Mesendoderm (in vitro differentiated cells): ENCODE measurements around the gene ELOVL2.

ENCODE experiments used
- DNase-seq: peaks from one replicate; pipeline ENCODE4 v3.0.0; 2013
- H2AK5ac ChIP-seq: 2 replicates; pipeline ENCODE4 v1.6.1; 2013; ENCODE audit warnings: low read length, inconsistent platforms
- H2BK120ac ChIP-seq: 2 replicates; pipeline ENCODE4 v1.6.1; 2013; ENCODE audit warnings: low read depth, mild to moderate bottlenecking, low read length, moderate library complexity, mixed read lengths
- H2BK15ac ChIP-seq: replicated peaks from 2 replicates; pipeline ENCODE4 v1.6.1; 2013; ENCODE audit warnings: low read depth, mild to moderate bottlenecking, moderate library complexity
- H2BK5ac ChIP-seq: 2 replicates; pipeline ENCODE4 v1.6.1; 2013; ENCODE audit warnings: low read length, inconsistent platforms
- H3K18ac ChIP-seq: 2 replicates; pipeline ENCODE4 v1.6.1; 2013; ENCODE audit warnings: mild to moderate bottlenecking, low read length, mixed read lengths
- H3K23ac ChIP-seq: one replicate; pipeline ENCODE4 v1.6.1; 2013; ENCODE audit warnings: low read length
- H3K27ac ChIP-seq: 2 replicates; pipeline ENCODE4 v1.5.1; 2013; ENCODE audit warnings: low read depth, mild to moderate bottlenecking, inconsistent platforms, low read length, moderate library complexity
- H3K27me3 ChIP-seq: 2 replicates; pipeline ENCODE4 v1.6.1; 2013; ENCODE audit warnings: low read length, control low read depth, mild to moderate bottlenecking, inconsistent platforms; ENCODE audit not compliant: insufficient read depth, poor library complexity
- H3K36me3 ChIP-seq: 2 replicates; pipeline ENCODE4 v1.6.1; 2013; ENCODE audit warnings: low read length, inconsistent platforms; ENCODE audit not compliant: control insufficient read depth, insufficient read depth
- H3K4ac ChIP-seq: one replicate; pipeline ENCODE4 v1.6.1; 2013; ENCODE audit warnings: low read depth, mild to moderate bottlenecking, low read length, moderate library complexity
- H3K4me1 ChIP-seq: 2 replicates; pipeline ENCODE4 v1.6.1; 2013; ENCODE audit warnings: low read depth, low read length, inconsistent platforms; ENCODE audit not compliant: control insufficient read depth
- H3K4me2 ChIP-seq: 2 replicates; pipeline ENCODE4 v1.6.1; 2013; ENCODE audit warnings: low read length
- H3K4me3 ChIP-seq: 2 replicates; pipeline ENCODE4 v1.5.1; 2013; ENCODE audit warnings: mild to moderate bottlenecking, low read length
- H3K56ac ChIP-seq: one replicate; pipeline ENCODE4 v1.6.1; 2013; ENCODE audit warnings: low read length
- H3K79me1 ChIP-seq: 2 replicates; pipeline ENCODE4 v1.6.1; 2013; ENCODE audit warnings: low read length, inconsistent platforms
- H3K79me2 ChIP-seq: 2 replicates; pipeline ENCODE4 v1.6.1; 2013; ENCODE audit warnings: mild to moderate bottlenecking, low read length; ENCODE audit not compliant: control insufficient read depth, insufficient read depth
- H3K9ac ChIP-seq: 2 replicates; pipeline ENCODE4 v1.6.1; 2013; ENCODE audit warnings: low read length, inconsistent platforms
- H4K5ac ChIP-seq: one replicate; pipeline ENCODE4 v1.6.1; 2013; ENCODE audit warnings: low read length
- H4K8ac ChIP-seq: one replicate; pipeline ENCODE4 v1.6.1; 2013; ENCODE audit warnings: low read depth, mild to moderate bottlenecking, control low read depth, low read length, moderate library complexity
- WGBS: extraction: QIAGEN DNeasy Blood & Tissue Kit; methylation state at CpG from one replicate; pipeline ENCODE4 v1.1.7; 2013; ENCODE audit warnings: low lambda C conversion rate, missing lambda C conversion rate; ENCODE audit not compliant: insufficient coverage; ENCODE audit errors: extremely low coverage; 5-methylcytosine and 5-hydroxymethylcytosine counted together

The ELOVL2 gene

GRCh38 chr6:11036351-11036740 is 7.8 kb downstream of the ELOVL2 start:
- no peaks in the 10 kb centered on the region for H3K36me3 ChIP-seq
- no peak overlapping the region for H3K27ac ChIP-seq
- no peak overlapping the region for H3K4me2 ChIP-seq
- H4K5ac ChIP-seq, result no peak overlapping the region
- H2AK5ac ChIP-seq, result no peak overlapping the region
- no peak overlapping the region for H4K8ac ChIP-seq
- H3K27me3 ChIP-seq, result no peaks in the 10 kb centered on the region
- no peak for DNase-seq
- H3K4me3 ChIP-seq, result no peak overlapping the region
- H3K79me2 ChIP-seq, result no peaks in the 10 kb centered on the region
- no peak overlapping the region for H2BK120ac ChIP-seq
- H3K4me1 ChIP-seq, result no peaks in the 10 kb centered on the region
- H2BK15ac ChIP-seq, result no peak overlapping the region
- H3K79me1 ChIP-seq, result no peaks in the 10 kb centered on the region
- WGBS, result no CpG with 5 or more reads among the region's 4 CpGs
- H3K56ac ChIP-seq, result no peak overlapping the region
- no peak overlapping the region for H3K23ac ChIP-seq
- no peak overlapping the region for H3K18ac ChIP-seq
- no peak overlapping the region for H3K9ac ChIP-seq
- H3K4ac ChIP-seq, result no peak overlapping the region
- no peak overlapping the region for H2BK5ac ChIP-seq

GRCh38 chr6:11035616-11036350 is 8.3 kb downstream of the ELOVL2 start:
- H2BK5ac ChIP-seq, result no peak overlapping the region
- H3K4ac ChIP-seq, result no peak overlapping the region
- no peak for DNase-seq
- H3K4me3 ChIP-seq, result no peak overlapping the region
- H3K56ac ChIP-seq, result no peak overlapping the region
- no peaks in the 10 kb centered on the region for H3K36me3 ChIP-seq
- H3K4me2 ChIP-seq, result no peak overlapping the region
- H3K18ac ChIP-seq, result no peak overlapping the region
- H3K4me1 ChIP-seq, result no peaks in the 10 kb centered on the region
- H3K79me1 ChIP-seq, result no peaks in the 10 kb centered on the region
- H4K5ac ChIP-seq, result no peak overlapping the region
- no peak overlapping the region for H2BK120ac ChIP-seq
- no peak overlapping the region for H3K9ac ChIP-seq
- no peak overlapping the region for H2AK5ac ChIP-seq
- no peaks in the 10 kb centered on the region for H3K27me3 ChIP-seq
- H2BK15ac ChIP-seq, result no peak overlapping the region
- no peak overlapping the region for H4K8ac ChIP-seq
- no peak overlapping the region for H3K27ac ChIP-seq
- WGBS, result no CpG with 5 or more reads among the region's 7 CpGs
- H3K79me2 ChIP-seq, result no peaks in the 10 kb centered on the region
- H3K23ac ChIP-seq, result no peak overlapping the region

GRCh38 chr6:11033825-11034224 is 10.3 kb downstream of the ELOVL2 start:
- Histone ChIP-seq H3K79me1 (no peaks in the 10 kb centered on the region), H4K8ac (no peak overlapping the region), H3K4me1 (no peaks in the 10 kb centered on the region), H3K23ac (no peak overlapping the region), H3K18ac (no peak overlapping the region), H2BK15ac (no peak overlapping the region), H2BK5ac (no peak overlapping the region), H3K27ac (no peak overlapping the region), H2AK5ac (no peak overlapping the region), H3K36me3 (no peaks in the 10 kb centered on the region), H3K4me2 (no peak overlapping the region), H3K27me3 (no peaks in the 10 kb centered on the region), H3K4me3 (no peak overlapping the region), H4K5ac (no peak overlapping the region), H3K79me2 (no peaks in the 10 kb centered on the region), H3K9ac (no peak overlapping the region), H2BK120ac (no peak overlapping the region), H3K56ac (no peak overlapping the region), H3K4ac (no peak overlapping the region)
- no peak for DNase-seq

- Histone ChIP-seq H3K27me3 (no peaks in the 10 kb centered on the region), H3K36me3 (no peaks in the 10 kb centered on the region), H3K79me2 (no peaks in the 10 kb centered on the region), H3K4ac (no peak overlapping the region), H4K8ac (no peak overlapping the region), H3K9ac (no peak overlapping the region), H2BK5ac (no peak overlapping the region), H4K5ac (no peak overlapping the region), H3K27ac (no peak overlapping the region), H2AK5ac (no peak overlapping the region), H3K18ac (no peak overlapping the region), H2BK120ac (no peak overlapping the region), H3K4me3 (no peak overlapping the region), H3K4me1 (peaks cover 4% of the 10 kb centered on the region), H3K56ac (no peak overlapping the region), H2BK15ac (no peak overlapping the region), H3K23ac (no peak overlapping the region), H3K4me2 (no peak overlapping the region), H3K79me1 (no peaks in the 10 kb centered on the region)
- no peak for DNase-seq
- no CpG with 5 or more reads among the region's 4 CpGs for WGBS
These were observed 13.2 kb downstream of the ELOVL2 start for GRCh38 chr6:11030904-11031303.

GRCh38 chr6:11028959-11029358 is 15.1 kb downstream of the ELOVL2 start:
- no peak overlapping the region for H3K4me2 ChIP-seq
- H3K79me2 ChIP-seq, result no peaks in the 10 kb centered on the region
- WGBS, result no CpG with 5 or more reads among the region's 11 CpGs
- no peak overlapping the region for H4K8ac ChIP-seq
- peaks cover 4% of the 10 kb centered on the region for H3K4me1 ChIP-seq
- no peak overlapping the region for H2BK15ac ChIP-seq
- DNase-seq, result no peak
- no peaks in the 10 kb centered on the region for H3K79me1 ChIP-seq
- no peak overlapping the region for H3K56ac ChIP-seq
- H3K23ac ChIP-seq, result no peak overlapping the region
- H2BK120ac ChIP-seq, result no peak overlapping the region
- H3K27ac ChIP-seq, result no peak overlapping the region
- H3K9ac ChIP-seq, result no peak overlapping the region
- no peak overlapping the region for H2BK5ac ChIP-seq
- no peak overlapping the region for H4K5ac ChIP-seq
- H3K4me3 ChIP-seq, result no peak overlapping the region
- no peak overlapping the region for H3K4ac ChIP-seq
- H3K36me3 ChIP-seq, result no peaks in the 10 kb centered on the region
- no peak overlapping the region for H2AK5ac ChIP-seq
- no peaks in the 10 kb centered on the region for H3K27me3 ChIP-seq
- no peak overlapping the region for H3K18ac ChIP-seq

GRCh38 chr6:11027565-11028110 is 16.5 kb downstream of the ELOVL2 start:
- Histone ChIP-seq H3K79me2 (no peaks in the 10 kb centered on the region), H3K4ac (no peak overlapping the region), H2BK120ac (no peak overlapping the region), H3K36me3 (no peaks in the 10 kb centered on the region), H3K79me1 (no peaks in the 10 kb centered on the region), H4K8ac (no peak overlapping the region), H3K27me3 (no peaks in the 10 kb centered on the region), H2BK5ac (no peak overlapping the region), H3K18ac (no peak overlapping the region), H2BK15ac (no peak overlapping the region), H4K5ac (no peak overlapping the region), H3K4me3 (no peak overlapping the region), H2AK5ac (no peak overlapping the region), H3K27ac (no peak overlapping the region), H3K4me2 (no peak overlapping the region), H3K23ac (no peak overlapping the region), H3K56ac (no peak overlapping the region), H3K4me1 (peaks cover 4% of the 10 kb centered on the region), H3K9ac (no peak overlapping the region)
- no CpG with 5 or more reads among the region's 4 CpGs for WGBS
- DNase-seq, result no peak
